DMS53 (cell line): ENCODE data around the gene F13A1.
"Not testable (repeated sequence)": the region's sequence is repeated elsewhere in the genome, so short reads cannot be mapped to it uniquely, and the experiment has no call there.

ENCODE experiments used
- DNase-seq: peaks from one replicate; lab custom pipeline; 2025; lab: John Stamatoyannopoulos, UW

The F13A1 gene

DNA sequence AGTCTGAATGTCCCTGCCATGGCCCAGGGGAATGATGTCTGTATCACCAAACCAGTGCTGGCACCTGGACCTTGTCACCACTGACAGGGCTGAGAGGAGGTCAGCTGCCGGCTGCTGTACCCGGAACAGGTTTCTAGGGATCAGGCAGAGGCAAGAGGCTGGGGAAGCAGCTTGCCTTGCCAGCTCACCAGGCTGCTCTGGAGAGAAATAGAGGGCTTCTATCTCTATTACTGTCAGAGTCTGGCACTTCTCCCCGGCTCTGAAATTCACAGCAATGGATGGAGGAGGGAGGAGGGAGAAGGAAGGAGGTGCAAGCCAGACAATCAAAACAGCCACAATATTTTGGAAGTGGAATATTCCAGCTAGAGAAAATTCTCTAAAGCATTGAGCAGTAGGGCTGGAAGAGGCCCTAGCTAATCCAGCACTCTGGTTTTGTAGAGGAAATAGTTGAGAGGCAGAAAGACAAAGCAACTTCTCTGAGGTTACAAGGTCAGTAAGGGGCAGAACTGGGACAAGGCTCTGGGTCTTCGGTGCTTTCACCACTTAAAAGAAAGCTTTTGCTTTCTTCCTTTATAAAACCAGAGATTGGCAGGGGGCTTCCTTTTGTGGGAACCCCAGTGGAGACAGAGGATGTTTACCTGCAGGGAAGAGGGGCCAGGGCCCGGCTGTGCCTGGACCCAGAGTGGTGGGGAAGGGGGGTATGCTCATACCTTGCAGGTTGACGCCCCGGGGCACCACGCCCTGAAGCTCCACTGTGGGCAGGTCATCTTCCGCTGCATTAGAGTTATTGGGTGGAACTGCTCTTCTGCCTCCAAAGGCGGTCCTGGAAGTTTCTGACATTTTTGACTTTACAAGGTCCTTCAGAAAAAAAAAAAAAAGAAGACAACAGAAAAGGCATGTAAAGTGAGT is 2.4 kb downstream of the F13A1 start:
- DNase-seq: no peak

DNA sequence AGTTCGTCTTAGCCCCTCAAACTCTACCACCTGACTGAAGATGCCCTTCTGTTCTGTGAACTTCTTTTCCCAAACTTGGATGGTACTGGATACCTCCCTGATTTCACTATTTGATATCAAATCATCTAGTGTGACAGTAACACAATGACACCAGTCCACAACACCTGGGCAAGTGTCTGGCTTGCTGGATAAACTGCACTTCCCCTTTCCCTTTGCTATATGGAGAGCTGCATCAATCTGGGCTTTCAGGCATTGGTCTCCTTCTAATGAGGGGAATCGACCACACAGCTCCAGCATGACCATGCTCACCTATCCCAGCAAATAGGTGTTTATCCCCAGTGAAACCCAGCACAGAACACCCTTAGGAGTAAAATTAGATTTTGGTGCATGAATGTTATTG is 3.1 kb downstream of the F13A1 start:
- DNase-seq: no peak

DNA sequence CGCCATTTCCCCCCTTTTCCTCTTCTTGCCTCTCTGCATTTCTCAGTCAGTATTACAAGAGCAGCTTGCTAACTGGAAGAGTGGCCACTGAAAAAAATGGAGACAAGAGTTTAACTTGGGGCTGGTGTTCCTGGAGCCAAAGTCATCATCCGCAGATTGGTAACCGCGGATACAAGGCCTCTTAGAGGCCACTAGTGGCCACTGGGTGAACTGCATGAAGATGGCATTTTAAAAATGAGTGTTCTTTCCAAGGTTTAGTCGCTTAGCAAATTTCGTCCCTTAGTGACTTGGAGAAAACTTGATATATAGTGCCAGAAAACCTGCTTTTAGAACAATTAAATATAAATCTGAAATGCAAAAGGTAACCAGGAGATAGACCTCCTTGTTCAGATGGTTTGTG is 4.8 kb downstream of the F13A1 start:
- DNase-seq: peak; percentile 76

DNA sequence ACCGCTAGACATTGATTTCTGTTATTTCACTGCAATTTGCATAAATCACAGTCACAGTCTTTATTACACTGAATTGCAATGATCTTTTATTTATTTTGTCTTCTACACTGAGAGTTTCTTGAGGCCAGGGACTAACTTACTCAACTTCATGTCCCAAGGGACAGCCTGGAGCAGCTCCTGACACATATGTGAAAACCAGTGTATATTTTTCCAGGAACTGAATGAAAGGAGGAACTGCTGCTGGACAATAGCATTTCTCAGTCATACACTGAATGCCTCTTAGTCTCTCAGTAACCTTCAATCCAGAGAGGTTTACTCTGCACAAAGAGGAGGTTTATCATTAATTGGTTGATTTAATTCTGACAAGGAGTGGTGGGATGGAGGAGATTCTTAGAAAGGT is 5.9 kb downstream of the F13A1 start:
- DNase-seq: no peak

DNA sequence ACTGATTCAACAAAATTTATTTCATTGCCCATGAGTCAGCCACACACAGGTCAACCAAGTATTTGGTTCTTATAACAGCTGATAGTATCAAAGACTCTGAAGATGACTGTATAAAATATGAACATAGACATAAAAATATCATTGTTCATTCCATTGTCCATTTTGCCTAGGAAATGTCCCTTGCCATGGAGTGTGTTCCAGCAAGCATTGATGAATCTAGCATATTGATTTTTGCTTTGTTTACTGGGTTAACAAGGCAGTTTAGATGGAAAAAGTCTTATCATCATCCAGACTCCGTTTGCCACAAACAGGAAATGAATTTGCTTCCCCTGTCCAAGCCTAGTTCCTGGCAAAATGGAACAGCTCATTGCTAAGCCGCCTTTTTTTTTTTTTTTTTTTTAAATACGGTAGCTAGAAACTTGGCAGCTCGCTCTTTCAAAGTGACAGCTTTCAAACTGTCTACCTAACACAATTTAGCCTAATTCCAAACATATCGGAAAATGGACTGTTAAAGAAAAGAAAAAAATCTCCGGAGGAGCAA is 7.5 kb downstream of the F13A1 start:
- no peak for DNase-seq

DNA sequence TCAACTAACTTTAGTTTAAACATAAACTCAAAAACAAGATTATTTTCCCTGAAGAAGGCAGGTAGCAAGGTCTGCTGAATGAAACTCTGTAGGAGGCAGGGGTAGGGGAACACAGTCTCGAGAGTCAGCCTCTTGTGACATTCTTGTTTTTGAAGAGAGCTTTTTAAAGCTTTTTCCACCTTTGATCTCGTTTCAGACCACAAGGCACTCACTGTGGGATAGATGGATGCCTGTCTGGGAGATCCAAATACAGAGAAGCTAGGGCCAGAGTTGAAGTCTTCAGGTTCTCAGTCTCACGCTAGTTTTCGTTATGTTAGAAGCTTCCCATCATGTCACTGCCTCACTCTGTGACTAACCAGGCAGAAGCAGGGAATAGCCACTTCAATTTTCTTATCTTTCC is 14.9 kb downstream of the F13A1 start:
- no peak for DNase-seq

DNA sequence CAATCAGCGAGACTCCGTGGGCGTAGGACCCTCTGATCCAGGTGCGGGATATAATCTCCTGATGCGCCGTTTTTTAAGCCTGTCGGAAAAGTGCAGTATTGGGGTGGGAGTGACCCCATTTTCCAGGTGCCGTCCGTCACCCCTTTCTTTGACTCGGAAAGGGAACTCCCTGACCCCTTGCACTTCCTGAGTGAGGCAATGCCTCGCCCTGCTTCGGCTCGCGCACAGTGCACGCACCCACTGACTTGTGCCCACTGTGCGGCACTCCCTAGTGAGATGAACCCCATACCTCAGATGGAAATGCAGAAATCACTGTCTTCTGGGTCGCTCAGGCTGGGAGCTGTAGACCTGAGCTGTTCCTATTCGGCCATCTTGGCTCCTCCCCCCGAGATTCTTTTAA is 20.1 kb downstream of the F13A1 start:
- not testable (repeated sequence) for DNase-seq

DNA sequence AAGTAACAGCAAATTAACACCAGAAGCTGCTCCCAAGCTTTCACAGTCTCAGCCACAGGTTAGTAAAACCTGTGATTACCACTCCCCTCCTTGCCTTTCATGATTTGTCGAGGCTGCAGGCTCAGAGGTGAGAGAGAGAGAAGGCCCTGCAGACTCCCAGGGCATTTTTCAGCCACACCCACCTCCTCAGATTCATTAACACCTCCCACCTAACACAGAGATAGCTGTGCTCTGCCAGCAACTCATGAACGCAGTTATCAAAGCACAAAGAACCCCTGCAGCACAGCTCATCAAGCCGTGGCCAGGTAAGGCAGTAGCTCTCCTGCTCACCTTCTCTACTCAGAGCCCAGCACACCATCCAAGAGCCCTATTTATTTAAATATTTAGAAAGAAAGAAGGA is 27.1 kb downstream of the F13A1 start:
- no peak for DNase-seq

DNA sequence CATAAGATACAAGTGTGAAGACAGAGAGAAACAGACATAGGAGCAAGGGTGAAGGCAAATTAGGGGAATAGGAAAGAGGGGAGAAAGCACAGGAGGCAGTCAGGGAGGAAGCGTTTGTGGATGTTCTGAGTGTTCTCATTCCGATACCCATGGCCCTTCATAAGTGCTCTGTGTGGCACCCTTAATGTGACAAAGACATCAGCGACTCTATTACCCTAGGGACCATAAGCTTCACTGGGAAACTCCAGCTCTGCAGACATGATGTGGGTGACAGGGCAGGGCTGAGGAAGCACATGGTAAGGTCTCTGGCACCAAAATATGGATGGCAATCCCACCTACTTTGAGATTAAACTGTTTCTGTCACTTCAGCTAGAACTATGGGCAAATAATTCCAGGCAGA is 33.0 kb downstream of the F13A1 start:
- no peak for DNase-seq

DNA sequence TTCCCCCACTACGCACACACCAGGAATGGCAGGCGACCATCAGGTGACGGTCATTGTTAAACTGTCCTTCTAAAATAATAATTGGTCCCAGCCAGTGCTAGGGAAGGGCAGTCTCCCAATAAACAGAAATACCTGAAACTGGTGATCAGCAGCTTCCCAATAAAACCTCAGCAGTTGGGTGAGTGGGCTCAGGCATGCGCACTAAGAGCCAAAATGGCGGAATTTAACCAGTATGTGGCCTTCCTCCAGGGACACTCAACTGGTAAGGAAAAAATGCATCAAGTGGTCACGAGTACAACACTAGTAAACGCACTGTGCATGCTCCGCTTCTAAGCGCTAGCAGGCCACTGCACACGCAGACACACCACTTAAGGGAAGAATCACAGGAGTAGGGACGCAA is 34.8 kb downstream of the F13A1 start:
- DNase-seq: no peak

DNA sequence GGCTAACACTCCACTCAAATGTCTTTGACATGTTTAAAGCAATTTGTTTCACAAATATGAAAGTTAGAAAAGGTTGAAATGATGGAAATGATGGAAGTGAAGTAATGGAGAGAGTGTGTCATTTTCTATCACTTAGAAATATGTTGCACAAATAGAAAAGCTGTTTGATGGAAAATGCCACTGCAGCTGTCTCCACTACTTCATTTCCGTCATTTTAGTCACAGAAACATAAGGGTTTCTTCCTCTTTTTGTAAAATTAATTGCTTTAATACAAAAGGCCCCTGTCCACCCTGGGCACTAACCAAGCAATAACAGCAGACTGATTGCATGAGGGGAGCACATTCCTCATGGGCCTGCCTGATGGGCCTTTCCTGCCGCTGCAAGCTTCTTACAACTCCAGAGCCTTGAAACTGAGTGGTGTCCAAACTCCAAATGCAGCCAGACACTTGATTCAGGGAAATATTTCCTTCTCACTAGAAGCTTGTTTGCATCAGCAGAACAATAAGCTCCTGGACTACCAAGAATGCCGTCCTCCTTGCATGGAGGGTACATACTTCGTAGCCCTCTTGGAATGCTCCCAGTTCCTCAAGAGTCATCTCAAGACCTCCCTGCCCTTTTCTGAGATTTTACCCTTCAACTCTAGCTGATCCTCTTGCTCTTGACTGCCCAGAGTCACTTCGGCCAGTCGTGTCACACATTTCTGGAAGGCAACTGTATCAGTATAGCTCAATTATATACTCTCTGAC is 36.1 kb downstream of the F13A1 start:
- DNase-seq: no peak

DNA sequence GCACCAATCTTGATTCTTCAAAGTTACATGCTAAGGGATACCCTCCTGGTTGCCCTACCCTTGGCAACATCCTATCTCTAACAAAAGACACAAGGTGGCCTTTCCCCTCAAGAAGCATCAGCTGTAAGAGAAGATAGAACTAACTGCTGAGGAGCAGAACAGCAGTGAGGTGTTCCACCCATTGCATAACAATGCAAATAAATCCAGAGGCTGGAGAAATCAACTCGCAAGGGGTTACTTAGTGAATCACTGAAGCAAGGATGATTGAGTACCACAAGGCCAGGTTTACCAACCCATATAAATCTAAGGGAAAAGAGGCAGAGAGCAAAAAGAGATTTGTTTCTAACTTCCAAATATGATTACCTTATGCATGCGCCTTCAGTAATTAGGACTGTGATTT is 36.7 kb downstream of the F13A1 start:
- no peak for DNase-seq

DNA sequence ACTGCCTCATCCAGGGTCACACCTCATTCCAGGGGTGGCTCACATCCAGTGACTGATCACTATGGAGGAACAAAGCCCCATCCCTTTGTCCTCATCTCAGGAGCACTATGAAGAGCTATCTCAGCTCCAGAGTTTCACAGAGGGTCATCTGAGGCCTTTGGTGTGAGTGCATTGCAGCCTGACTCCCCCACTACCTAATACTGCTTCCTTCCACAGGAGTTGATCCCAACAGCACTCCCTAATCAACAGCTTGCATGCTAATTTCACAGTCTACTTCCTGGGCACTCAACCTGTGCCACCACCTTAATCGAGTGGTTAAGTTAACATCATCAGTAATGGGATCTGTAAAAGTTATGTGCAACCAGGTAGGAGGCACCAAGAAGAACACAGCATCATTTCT is 37.7 kb downstream of the F13A1 start:
- DNase-seq: no peak

DNA sequence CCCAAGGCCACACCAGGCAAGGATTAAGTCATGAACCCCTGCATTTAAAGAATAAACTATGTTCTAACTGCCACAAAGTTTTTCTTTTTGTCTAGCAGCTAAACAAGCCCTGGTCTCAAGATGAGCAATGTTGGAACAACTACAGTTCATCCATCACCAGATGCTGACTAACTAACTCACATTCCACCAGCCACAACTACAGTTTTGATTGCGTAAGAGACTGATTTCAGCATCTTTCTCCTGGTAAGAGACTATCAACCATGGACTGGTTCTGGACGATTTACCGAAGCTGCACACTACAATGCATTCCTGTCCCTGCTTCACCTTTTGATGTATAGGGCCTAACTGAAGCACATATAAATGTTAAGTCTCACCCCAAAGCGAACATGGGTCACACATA is 43.0 kb downstream of the F13A1 start:
- DNase-seq: no peak

DNA sequence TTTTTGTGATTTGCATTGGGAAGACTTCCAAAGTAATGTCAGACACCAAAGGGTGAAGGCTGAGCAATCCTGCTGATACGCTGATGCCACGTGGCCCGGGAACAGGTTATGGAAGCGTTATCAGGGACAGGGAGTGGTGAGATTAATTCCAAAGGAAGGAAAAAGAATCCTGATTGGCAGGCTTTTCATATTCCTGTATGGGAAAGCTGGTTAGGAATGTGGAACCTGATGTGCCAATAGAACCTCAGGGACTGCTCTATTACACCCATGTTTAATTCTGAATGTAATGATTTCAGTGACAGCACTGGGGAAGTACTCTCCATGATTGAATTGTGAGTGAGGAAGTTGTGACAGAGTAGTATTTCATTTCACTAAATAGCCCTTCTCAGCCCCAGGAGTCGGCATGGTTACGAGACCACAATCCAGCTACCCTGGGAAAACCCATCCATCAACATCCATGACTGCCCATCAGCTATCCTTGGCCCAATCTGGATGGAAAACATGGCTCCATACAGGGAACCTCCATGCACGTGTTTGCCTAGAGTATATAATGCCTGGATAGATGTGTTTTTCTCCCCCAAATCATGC is 49.4 kb downstream of the F13A1 start:
- no peak for DNase-seq

DNA sequence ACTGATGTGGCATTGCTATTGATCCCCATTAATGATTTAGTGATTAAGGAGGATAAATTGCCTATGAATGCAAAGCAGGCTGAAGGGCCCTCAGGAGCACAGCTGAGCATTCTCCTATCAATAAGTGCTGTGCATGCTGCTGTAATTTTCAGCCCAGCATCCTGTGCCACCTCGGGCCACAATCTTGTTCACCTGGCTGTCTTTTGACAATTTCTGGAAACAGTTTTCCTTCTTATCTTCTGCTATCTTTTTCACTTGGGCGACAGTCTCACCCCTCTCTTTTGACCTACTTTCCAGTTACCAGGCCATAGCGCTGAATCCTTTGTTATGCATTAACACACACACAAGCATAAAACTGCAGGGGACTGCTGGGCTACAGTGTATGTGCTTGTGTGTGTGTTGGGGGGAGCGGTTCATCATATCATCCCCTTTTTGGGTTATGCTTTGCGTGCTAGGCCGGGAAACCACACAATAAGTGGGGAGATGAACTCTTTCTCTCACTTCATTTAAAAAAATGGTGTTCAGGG is 60.2 kb downstream of the F13A1 start:
- DNase-seq: no peak

DNA sequence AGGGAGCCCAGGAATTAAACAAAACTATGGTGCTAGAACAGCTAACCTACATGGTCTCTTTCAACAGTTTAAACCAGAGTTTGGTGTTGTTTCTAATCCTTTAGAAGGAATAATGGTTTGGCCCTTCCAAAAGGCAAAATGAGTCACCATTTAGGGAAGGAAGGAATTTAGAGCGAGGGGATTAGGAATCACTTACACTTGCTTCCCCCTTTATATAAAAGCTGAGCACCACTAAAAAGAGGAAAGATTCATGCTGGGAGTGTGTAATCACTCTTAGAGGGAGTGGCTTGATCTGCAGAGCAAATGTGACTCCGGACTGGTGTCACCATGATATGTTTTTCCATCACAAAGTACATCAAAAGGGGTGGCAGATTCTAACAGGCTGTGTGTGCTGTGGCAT is 63.6 kb downstream of the F13A1 start:
- DNase-seq: no peak

DNA sequence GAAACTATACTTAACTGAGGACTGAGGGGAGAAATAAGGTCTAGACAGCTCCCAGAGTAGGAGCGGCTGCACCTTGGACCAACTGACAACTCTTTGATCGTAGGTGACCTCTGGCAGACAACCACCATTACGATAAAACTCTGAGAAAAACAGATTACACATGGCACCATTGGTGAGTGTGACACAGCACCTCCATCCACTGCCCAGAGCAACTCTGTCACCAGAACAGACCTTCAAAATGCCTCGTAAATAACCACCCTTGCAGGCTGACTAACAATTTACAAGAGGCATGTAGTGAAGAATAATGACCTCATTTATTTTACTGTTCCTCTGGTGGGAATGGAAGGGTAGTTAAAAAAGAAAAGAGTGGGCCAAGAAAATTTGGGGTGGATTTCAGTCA is 64.2 kb downstream of the F13A1 start:
- no peak for DNase-seq

DNA sequence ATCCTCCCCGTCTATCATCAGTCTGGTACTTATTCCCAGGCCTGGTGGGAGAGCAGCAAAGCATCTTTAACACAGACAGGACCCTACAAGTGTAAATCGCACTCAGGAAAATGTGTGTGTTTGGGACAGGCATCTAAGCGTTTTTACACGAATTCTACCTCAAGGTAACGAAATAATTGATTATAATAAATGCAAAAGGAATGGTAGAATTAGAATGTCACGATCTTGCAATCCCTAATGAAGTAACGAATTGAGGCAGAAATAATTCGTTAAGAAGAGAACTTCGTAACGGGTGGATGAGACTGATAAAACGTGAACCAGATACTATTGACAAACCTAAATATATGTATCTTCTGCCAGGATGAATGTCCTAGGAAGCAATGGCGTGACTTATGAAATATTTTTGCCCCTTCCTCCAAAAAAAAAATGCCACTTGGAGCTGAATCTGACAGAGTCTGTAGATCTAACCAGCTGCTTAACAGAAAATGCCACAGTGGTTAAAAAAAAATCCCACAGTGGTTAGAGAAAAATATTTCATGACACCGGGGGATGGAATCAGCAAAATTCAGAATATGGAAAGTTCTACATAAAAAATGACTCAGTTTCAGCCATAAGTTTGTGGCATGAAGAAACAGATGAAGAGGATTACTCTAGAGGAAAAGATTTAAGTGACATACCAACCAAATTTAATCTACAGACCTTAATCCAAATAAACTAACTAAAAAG is 68.7 kb downstream of the F13A1 start:
- DNase-seq: no peak

DNA sequence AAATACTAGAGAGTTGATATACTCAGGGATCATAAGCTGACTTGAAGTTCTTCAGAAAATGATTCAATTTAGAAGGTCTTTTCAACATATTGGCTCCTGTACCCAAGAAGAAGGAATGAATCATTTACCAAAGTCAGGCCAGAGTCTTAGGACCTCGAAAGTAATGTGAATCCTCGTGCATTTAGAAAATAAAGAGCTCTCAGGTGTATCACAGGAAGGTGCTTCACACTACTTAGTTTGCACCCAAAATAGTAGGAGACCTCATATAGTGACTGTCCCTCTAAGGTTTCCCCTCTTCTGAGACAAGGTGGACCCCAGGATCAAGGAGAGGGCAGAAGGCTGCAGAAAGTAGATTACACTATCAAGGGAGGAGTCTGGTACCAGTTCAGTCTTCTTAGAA is 71.8 kb downstream of the F13A1 start:
- DNase-seq: no peak

DNA sequence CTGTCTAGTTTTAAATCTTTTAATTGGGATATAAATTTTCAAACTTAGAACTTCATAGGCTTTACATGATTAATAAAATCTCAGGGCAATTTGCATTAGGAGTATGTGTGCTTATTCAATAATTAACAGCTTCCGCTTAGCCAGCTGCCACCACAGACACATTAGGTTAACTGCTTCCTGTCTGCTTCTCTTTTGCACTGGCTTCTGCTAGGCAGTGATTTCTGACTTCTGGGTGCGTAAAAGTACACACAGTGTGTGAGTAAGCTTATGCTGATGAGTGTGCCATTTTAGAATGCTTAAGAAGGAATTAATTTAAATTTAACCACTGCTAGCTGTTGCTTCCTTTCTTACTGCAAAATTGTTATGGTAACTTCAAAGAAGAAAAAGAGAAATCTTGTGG is 73.9 kb downstream of the F13A1 start:
- DNase-seq: no peak

DNA sequence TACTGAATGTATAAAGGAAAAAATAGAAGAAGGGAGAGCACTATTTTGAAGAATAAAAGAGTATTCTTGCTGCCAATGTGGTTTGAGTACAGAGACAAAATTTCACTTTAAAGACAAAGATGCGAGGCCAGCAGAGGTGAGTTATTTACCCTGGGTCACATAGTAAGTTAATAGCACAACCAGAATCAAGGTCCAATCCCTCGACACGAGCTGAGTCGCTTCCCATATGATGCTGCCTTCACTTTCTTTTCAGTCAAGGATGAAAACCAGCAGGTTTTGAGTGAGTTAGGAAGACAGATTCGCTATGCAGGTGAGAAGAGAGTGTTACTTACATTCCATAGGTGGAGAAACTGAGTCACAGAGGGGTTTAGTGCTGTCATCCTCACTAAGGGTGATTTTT is 75.8 kb downstream of the F13A1 start:
- no peak for DNase-seq
